Natural killer cell treated with Interleukin-12 subunit alpha and Interleukin-12 subunit beta and Interleukin-15 and Interleukin-18, amount 100 ng/mL, for 72 hours (primary cell): Measurements from ENCODE around the gene GRIK5. TPM values are rescaled to one million over a fixed set of nuclear protein-coding genes. Genes with fewer than 3 reads are reported as not detected.

ENCODE experiments used
- ATAC-seq, 2 donors: fragments of 150-1000 bp; cut with Tn5 transposase in 1 of 2; sonication (Bioruptor Pico), chemical (Tn5 transposase) in 1 of 2; 2 replicates each; pipeline ENCODE4 v1.10.0; 2021
- DNase-seq: peaks from one replicate; pipeline ENCODE4 v3.0.0; 2022; ENCODE audit warnings: low spot score
- H3K27ac Mint-ChIP-seq, 2 donors: 1 replicate in 1 of 2; 2 replicates in 1 of 2; pipeline ENCODE4 v1.8.0; 2022; ENCODE audit warnings: mixed read lengths in 2 of 2, mild to moderate bottlenecking in 1 of 2, moderate library complexity in 1 of 2
- H3K27me3 Mint-ChIP-seq, 2 donors: 1 replicate in 1 of 2; 2 replicates in 1 of 2; pipeline ENCODE4 v1.8.0; 2022; ENCODE audit warnings: mixed read lengths in 2 of 2
- H3K36me3 Mint-ChIP-seq: one replicate; pipeline ENCODE4 v1.8.0; 2022; ENCODE audit warnings: mixed read lengths
- H3K4me1 Mint-ChIP-seq, 2 donors: 1 replicate in 1 of 2; 2 replicates in 1 of 2; pipeline ENCODE4 v1.8.0; 2022; ENCODE audit warnings: low read depth in 2 of 2, mixed read lengths in 2 of 2, mild to moderate bottlenecking in 1 of 2
- H3K4me3 Mint-ChIP-seq: one replicate; pipeline ENCODE4 v1.8.0; 2022; ENCODE audit warnings: mixed read lengths
- H3K9me3 Mint-ChIP-seq: 2 replicates; pipeline ENCODE4 v1.8.0; 2022; ENCODE audit warnings: mixed read lengths
- total RNA-seq, 2 donors: library from RNA; stranded (reverse); gene quantifications; one replicate each; pipeline ENCODE4 v1.2.3, GENCODE V29; 2022

Gene GRIK5
- total RNA-seq, 2 donors from 2014 or later = 0.21 to 1.0 TPM

- ATAC-seq (no peak), DNase-seq (no peak)
- Mint-ChIP-seq H3K27ac (no peak overlapping the region), H3K4me1 (peaks cover 8 to 16% of the 10 kb centered on the region in 2 donors), H3K9me3 (no peaks in the 10 kb centered on the region), H3K4me3 (no peak overlapping the region), H3K27me3 (no peaks in the 10 kb centered on the region), H3K36me3 (peaks cover 6% of the 10 kb centered on the region)
These were observed 21.7 kb upstream of the GRIK5 start for GRCh38 chr19:42091742-42092141.

GRCh38 chr19:42091300-42091699 is 21.3 kb upstream of the GRIK5 start:
- ATAC-seq (peak in 1 of 2 donors; percentile 50), DNase-seq (no peak)
- Mint-ChIP-seq H3K27me3 (no peaks in the 10 kb centered on the region), H3K9me3 (no peaks in the 10 kb centered on the region), H3K4me1 (peaks cover 8 to 16% of the 10 kb centered on the region in 2 donors), H3K27ac (peak overlapping the region; percentile 60 to 77), H3K36me3 (peaks cover 6% of the 10 kb centered on the region), H3K4me3 (peak overlapping the region; percentile 39)

DNA sequence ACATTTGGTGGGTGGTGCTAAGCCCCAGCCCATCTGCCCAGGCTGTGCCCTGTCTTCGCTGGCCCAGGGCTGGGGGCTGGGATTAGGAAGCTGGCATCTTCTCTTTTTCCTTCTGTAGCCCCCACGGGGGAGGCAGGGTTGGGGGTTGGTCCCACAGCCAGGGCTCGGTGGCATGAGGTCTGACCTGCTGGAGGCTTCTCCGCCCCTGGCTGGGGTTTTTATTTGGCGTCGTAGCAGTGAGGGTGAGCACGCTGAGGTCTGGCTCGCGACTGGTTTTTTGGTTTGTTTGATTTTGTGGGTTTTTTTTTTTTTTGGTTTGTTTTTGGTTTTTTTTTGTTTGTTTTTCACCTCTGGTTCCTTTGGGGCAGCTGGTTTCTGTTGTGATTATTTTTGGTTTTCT is 20.7 kb upstream of the GRIK5 start:
- ATAC-seq (no peak), DNase-seq (no peak)
- peak overlapping the region; percentile 60 to 77 for H3K27ac Mint-ChIP-seq
- H3K9me3 Mint-ChIP-seq = no peaks in the 10 kb centered on the region
- peaks cover 8 to 16% of the 10 kb centered on the region in 2 donors for H3K4me1 Mint-ChIP-seq
- H3K36me3 Mint-ChIP-seq = peaks cover 6% of the 10 kb centered on the region
- H3K4me3 Mint-ChIP-seq = peak overlapping the region; percentile 39
- H3K27me3 Mint-ChIP-seq = no peaks in the 10 kb centered on the region

DNA sequence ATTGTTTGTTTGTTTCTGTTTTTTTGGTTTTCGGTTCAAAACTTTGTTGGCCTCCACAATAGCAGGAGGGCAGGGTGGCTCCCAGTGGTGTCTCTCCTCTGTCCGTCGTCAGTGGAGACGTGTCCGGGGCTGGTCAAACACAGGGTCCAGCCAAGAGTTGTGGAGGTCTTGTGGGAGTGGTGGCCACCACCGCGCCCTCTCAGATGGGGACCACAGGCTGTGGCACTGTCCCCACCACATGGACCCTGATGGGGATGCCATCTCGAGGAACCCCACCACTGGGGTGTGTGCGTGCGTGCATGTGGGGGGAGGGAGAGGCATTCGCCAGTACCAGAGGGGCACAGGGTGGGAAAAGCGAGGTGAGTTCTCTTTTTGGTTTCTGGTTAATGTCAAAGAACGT is 19.8 kb upstream of the GRIK5 start:
- no peak overlapping the region for H3K4me3 Mint-ChIP-seq

GRCh38 chr19:42089191-42089750 is 19.3 kb upstream of the GRIK5 start:
- no peak for DNase-seq
- peaks cover 2% of the 10 kb centered on the region for H3K36me3 Mint-ChIP-seq
- no peak for ATAC-seq
- no peaks in the 10 kb centered on the region for H3K27me3 Mint-ChIP-seq
- peaks cover 8 to 16% of the 10 kb centered on the region in 2 donors for H3K4me1 Mint-ChIP-seq
- H3K9me3 Mint-ChIP-seq = no peaks in the 10 kb centered on the region
- H3K27ac Mint-ChIP-seq = no peak overlapping the region
- no peak overlapping the region for H3K4me3 Mint-ChIP-seq

More for the DNA sequence above, 19.8 kb upstream of the GRIK5 start:
- no peak for ATAC-seq
- Mint-ChIP-seq H3K4me1 (peaks cover 8 to 16% of the 10 kb centered on the region in 2 donors), H3K27me3 (no peaks in the 10 kb centered on the region), H3K27ac (no peak overlapping the region), H3K9me3 (no peaks in the 10 kb centered on the region), H3K36me3 (peaks cover 6% of the 10 kb centered on the region)
- no peak for DNase-seq

DNA sequence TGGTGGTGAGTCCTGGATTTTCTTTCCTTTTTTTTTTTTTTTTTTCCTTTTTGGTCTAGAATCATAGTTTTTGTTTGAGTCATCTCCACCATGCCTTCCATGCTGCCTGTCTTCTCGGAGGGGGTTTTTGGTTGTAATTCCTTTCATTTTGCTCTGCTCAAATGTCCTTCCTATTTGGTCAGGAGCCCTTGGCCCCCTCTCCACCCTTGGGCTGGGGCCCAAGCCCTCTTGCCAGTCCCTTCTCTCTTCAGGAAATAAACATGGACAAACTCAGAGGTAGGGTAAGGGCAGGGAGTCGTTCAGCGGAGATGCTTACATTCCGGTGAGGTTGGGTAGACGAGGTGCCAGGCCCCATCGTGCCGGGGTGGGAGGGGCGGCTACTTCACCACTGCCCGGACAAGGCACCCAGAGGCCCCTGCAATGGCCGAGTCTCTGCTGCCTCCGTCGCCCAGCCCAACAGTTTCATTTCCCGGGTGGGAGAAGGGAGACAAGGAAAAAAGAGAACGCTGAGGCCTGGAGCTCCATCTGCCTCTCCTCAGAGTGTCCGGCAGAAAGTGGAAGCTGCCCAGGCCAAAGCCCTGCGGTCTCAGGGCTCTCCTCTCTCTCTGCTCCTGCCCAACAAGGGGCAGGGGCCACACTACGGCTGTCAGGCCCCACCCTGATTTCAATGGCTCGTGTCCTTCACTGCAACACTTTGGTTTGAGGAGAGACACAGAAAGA is 18.6 kb upstream of the GRIK5 start:
- ATAC-seq (no peak), DNase-seq (no peak)
- no peak overlapping the region for H3K4me3 Mint-ChIP-seq
- H3K27ac Mint-ChIP-seq = no peak overlapping the region
- H3K4me1 Mint-ChIP-seq = peaks cover 8 to 20% of the 10 kb centered on the region in 2 donors
- no peaks in the 10 kb centered on the region for H3K27me3 Mint-ChIP-seq
- H3K36me3 Mint-ChIP-seq = no peaks in the 10 kb centered on the region
- no peaks in the 10 kb centered on the region for H3K9me3 Mint-ChIP-seq

GRCh38 chr19:42086770-42087550 is 17.0 kb upstream of the GRIK5 start:
- H3K36me3 Mint-ChIP-seq = no peaks in the 10 kb centered on the region
- no peak overlapping the region for H3K4me3 Mint-ChIP-seq
- H3K4me1 Mint-ChIP-seq = peaks cover 8 to 17% of the 10 kb centered on the region in 2 donors
- DNase-seq (peak; percentile 1), ATAC-seq (no peak)
- no peaks in the 10 kb centered on the region for H3K27me3 Mint-ChIP-seq
- H3K9me3 Mint-ChIP-seq = no peaks in the 10 kb centered on the region
- H3K27ac Mint-ChIP-seq = no peak overlapping the region

DNA sequence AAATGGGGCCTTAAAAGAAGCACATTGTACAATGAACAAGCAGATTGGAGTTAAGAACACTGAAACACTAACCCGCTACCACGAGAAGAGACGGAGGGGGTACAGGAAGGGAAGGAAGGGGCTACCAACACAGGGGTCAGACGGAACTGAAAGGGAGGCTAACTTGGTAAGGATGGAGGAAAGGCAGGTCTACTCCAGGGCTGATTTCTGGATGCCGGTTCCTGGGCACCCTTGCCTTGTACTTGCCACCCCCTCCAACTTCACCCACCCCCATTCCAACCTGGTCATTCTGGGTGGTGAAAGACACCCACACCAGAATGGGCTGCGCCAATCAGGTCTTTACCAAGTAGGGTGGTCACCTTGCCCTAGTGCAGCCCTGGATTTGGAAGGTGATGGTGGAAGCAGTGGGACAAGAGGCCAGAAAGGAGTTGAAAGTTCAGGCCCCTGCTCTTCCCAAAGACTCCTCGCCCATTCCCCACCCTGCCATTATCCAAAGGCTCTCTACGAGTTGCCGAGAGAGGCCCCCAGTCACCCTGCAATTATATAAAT is 16.3 kb upstream of the GRIK5 start:
- Mint-ChIP-seq H3K27ac (no peak overlapping the region), H3K4me3 (no peak overlapping the region)

DNA sequence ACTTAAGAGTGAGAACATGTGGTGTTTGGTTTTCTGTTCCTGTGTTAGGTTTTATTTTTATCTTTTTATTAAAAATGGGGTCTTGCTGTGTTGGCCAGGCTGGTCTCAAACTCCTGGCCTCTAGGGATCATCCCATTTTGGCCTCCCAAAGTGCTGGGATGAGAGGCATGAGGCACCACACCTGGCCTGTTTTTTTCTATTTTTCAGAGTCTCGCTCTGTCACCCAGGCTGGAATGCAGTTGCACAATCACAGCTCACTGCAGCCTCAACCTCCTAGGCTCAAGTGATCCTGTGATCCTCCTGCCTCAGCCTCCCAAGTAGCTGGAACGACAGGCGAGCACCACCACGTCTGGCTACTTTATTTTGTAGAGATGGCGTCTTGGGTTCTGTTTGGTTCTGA is 13.5 kb upstream of the GRIK5 start:
- no peaks in the 10 kb centered on the region for H3K27me3 Mint-ChIP-seq
- peaks cover 5 to 13% of the 10 kb centered on the region in 2 donors for H3K4me1 Mint-ChIP-seq
- DNase-seq = no peak
- ATAC-seq = no peak
- H3K36me3 Mint-ChIP-seq = no peaks in the 10 kb centered on the region
- no peaks in the 10 kb centered on the region for H3K9me3 Mint-ChIP-seq
- H3K27ac Mint-ChIP-seq = no peak overlapping the region
- H3K4me3 Mint-ChIP-seq = no peak overlapping the region

More for the DNA sequence above, 16.3 kb upstream of the GRIK5 start:
- H3K4me1 Mint-ChIP-seq = peaks cover 8 to 23% of the 10 kb centered on the region in 2 donors
- no peaks in the 10 kb centered on the region for H3K36me3 Mint-ChIP-seq
- ATAC-seq (no peak), DNase-seq (peak; percentile 35)
- H3K9me3 Mint-ChIP-seq = no peaks in the 10 kb centered on the region
- H3K27me3 Mint-ChIP-seq = no peaks in the 10 kb centered on the region

GRCh38 chr19:42081584-42082203 is 11.7 kb upstream of the GRIK5 start:
- no peak overlapping the region for H3K27ac Mint-ChIP-seq
- ATAC-seq (no peak), DNase-seq (no peak)

GRCh38 chr19:42080764-42081375 is 10.9 kb upstream of the GRIK5 start:
- H3K4me3 Mint-ChIP-seq = no peak overlapping the region
- H3K9me3 Mint-ChIP-seq = no peaks in the 10 kb centered on the region
- ATAC-seq (no peak), DNase-seq (no peak)
- peaks cover 5% of the 10 kb centered on the region for H3K36me3 Mint-ChIP-seq
- H3K27ac Mint-ChIP-seq = no peak overlapping the region
- peaks cover 27 to 34% of the 10 kb centered on the region in 2 donors for H3K4me1 Mint-ChIP-seq
- no peaks in the 10 kb centered on the region for H3K27me3 Mint-ChIP-seq

More at GRCh38 chr19:42081584-42082203, 11.7 kb upstream of the GRIK5 start:
- Mint-ChIP-seq H3K4me1 (peaks cover 23 to 29% of the 10 kb centered on the region in 2 donors), H3K36me3 (peaks cover 4% of the 10 kb centered on the region), H3K27me3 (no peaks in the 10 kb centered on the region), H3K9me3 (no peaks in the 10 kb centered on the region), H3K4me3 (no peak overlapping the region)

DNA sequence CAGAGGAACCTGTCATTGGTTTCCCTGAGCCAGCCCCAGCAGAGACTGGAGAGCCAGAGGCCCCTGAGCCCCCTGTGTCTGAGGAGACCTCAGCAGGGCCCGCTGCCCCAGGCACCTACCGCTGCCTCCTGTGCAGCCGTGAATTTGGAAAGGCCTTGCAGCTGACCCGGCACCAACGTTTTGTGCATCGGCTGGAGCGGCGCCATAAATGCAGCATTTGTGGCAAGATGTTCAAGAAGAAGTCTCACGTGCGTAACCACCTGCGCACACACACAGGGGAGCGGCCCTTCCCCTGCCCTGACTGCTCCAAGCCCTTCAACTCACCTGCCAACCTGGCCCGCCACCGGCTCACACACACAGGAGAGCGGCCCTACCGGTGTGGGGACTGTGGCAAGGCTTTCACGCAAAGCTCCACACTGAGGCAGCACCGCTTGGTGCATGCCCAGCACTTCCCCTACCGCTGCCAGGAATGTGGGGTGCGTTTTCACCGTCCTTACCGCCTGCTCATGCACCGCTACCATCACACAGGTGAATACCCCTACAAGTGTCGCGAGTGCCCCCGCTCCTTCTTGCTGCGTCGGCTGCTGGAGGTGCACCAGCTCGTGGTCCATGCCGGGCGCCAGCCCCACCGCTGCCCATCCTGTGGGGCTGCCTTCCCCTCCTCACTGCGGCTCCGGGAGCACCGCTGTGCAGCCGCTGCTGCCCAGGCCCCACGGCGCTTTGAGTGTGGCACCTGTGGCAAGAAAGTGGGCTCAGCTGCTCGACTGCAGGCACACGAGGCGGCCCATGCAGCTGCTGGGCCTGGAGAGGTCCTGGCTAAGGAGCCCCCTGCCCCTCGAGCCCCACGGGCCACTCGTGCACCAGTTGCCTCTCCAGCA is 10.1 kb upstream of the GRIK5 start:
- no peak overlapping the region for H3K27ac Mint-ChIP-seq
- DNase-seq (peak; percentile 53), ATAC-seq (no peak)
- H3K4me3 Mint-ChIP-seq = no peak overlapping the region
- no peaks in the 10 kb centered on the region for H3K9me3 Mint-ChIP-seq
- H3K27me3 Mint-ChIP-seq = no peaks in the 10 kb centered on the region
- H3K36me3 Mint-ChIP-seq = peaks cover 9% of the 10 kb centered on the region
- H3K4me1 Mint-ChIP-seq = peaks cover 34 to 41% of the 10 kb centered on the region in 2 donors
